ENCODE data around the gene KLF1.
A peak's percentile ranks its signal among the peaks of the same experiment; 100 is the strongest.
"Not testable (repeated sequence)": the region's sequence is repeated elsewhere in the genome, so short reads cannot be mapped to it uniquely, and the experiment has no call there.

Gene KLF1

GRCh38 chr19:12886969-12887747, at the start of gene KLF1:
KLF1 (minus strand) TSS chr19:12887201; CDS start chr19:12887140, 61 bp downstream.
- DNase-seq (ENCODE audit: low spot score): no peak

- DNase-seq (ENCODE audit: low spot score): peak; percentile 46
Observed at GRCh38 chr19:12936582-12936981, 49.6 kb upstream of the KLF1 start.

GRCh38 chr19:12935071-12935470, 48.1 kb upstream of the KLF1 start:
- DNase-seq (ENCODE audit: low spot score): no peak

GRCh38 chr19:12933287-12934072, 46.5 kb upstream of the KLF1 start, which contains the start of gene FARSA:
FARSA (minus strand) TSS chr19:12933711; CDS start chr19:12933696, 15 bp downstream.
- DNase-seq (ENCODE audit: low spot score): peak; percentile 93

- DNase-seq (ENCODE audit: low spot score): no peak
Observed at GRCh38 chr19:12932392-12933286, 45.6 kb upstream of the KLF1 start.

- no peak for DNase-seq (ENCODE audit: low spot score)
Observed at GRCh38 chr19:12930002-12930645, 43.1 kb upstream of the KLF1 start.

- no peak for DNase-seq (ENCODE audit: low spot score)
Observed at GRCh38 chr19:12924621-12925310, 37.8 kb upstream of the KLF1 start.

GRCh38 chr19:12922959-12923358, 36.0 kb upstream of the KLF1 start:
- DNase-seq (ENCODE audit: low spot score): no peak

GRCh38 chr19:12921047-12921446, 34.0 kb upstream of the KLF1 start:
- DNase-seq (ENCODE audit: low spot score): no peak

- no peak for DNase-seq (ENCODE audit: low spot score)
Observed at GRCh38 chr19:12918253-12918652, 31.3 kb upstream of the KLF1 start.

GRCh38 chr19:12915860-12916259, 28.9 kb upstream of the KLF1 start:
- DNase-seq (ENCODE audit: low spot score): not testable (repeated sequence)

GRCh38 chr19:12913851-12914690, 27.1 kb upstream of the KLF1 start:
- DNase-seq (ENCODE audit: low spot score): no peak

- DNase-seq (ENCODE audit: low spot score): no peak
Observed at GRCh38 chr19:12913011-12913561, 26.1 kb upstream of the KLF1 start.

GRCh38 chr19:12912571-12912970, 25.6 kb upstream of the KLF1 start:
- no peak for DNase-seq (ENCODE audit: low spot score)

- DNase-seq (ENCODE audit: low spot score): no peak
Observed at GRCh38 chr19:12907166-12907565, 20.2 kb upstream of the KLF1 start.

- no peak for DNase-seq (ENCODE audit: low spot score)
Observed at GRCh38 chr19:12899891-12900518, 13.0 kb upstream of the KLF1 start.

GRCh38 chr19:12896460-12896859, 9.5 kb upstream of the KLF1 start:
- no peak for DNase-seq (ENCODE audit: low spot score)

- no peak for DNase-seq (ENCODE audit: low spot score)
Observed at GRCh38 chr19:12893582-12893981, 6.6 kb upstream of the KLF1 start.

GRCh38 chr19:12891553-12892021, 4.6 kb upstream of the KLF1 start:
- no peak for DNase-seq (ENCODE audit: low spot score)
